ENCODE measurements around the gene DSG3.

DSG3 gene

GRCh38 chr18:31512203-31512764 lies 64.7 kb downstream of the DSG3 start:
- Histone ChIP-seq H3K4me2 (ENCODE audit: low read length) (no peak overlapping the region), H3K9me2 (replicated peaks; ENCODE audit: control insufficient read depth, low read length) (no peaks in the 10 kb centered on the region), H3K9me3 (ENCODE audit: control insufficient read depth, insufficient read depth, low read length) (no peaks in the 10 kb centered on the region), H3K36me3 (ENCODE audit: control insufficient read depth, low read length) (no peaks in the 10 kb centered on the region), H3K4me1 (ENCODE audit: control insufficient read depth, low read length) (no peaks in the 10 kb centered on the region), H3F3A (ENCODE audit: control insufficient read depth, insufficient read depth) (no peaks in the 10 kb centered on the region), H3K27me3 (ENCODE audit: control insufficient read depth, low read length) (no peaks in the 10 kb centered on the region), H4K20me1 (ENCODE audit: control insufficient read depth, insufficient read depth, low read depth, low read length) (no peaks in the 10 kb centered on the region), H3K27ac (ENCODE audit: low read depth, low read length) (no peak overlapping the region), H3K4me3 (ENCODE audit: low read length) (no peak overlapping the region), H3K79me2 (ENCODE audit: control insufficient read depth, low read length) (no peaks in the 10 kb centered on the region)
- TF ChIP-seq EZH2phosphoT487 (IDR thresholded peaks at IDR 0.05; ENCODE audit: borderline replicate concordance, low read length) (no peak), CTCF (IDR thresholded peaks at IDR 0.05; ENCODE audit: low read depth, low read length, poor library complexity, severe bottlenecking) (no peak)

- Histone ChIP-seq H3K36me3 (ENCODE audit: control insufficient read depth, low read length) (no peaks in the 10 kb centered on the region), H3K9me3 (ENCODE audit: control insufficient read depth, insufficient read depth, low read length) (no peaks in the 10 kb centered on the region), H3F3A (ENCODE audit: control insufficient read depth, insufficient read depth) (no peaks in the 10 kb centered on the region), H3K27ac (ENCODE audit: low read depth, low read length) (no peak overlapping the region), H3K9me2 (replicated peaks; ENCODE audit: control insufficient read depth, low read length) (no peaks in the 10 kb centered on the region), H3K4me1 (ENCODE audit: control insufficient read depth, low read length) (no peaks in the 10 kb centered on the region), H3K27me3 (ENCODE audit: control insufficient read depth, low read length) (no peaks in the 10 kb centered on the region), H3K4me3 (ENCODE audit: low read length) (no peak overlapping the region), H3K4me2 (ENCODE audit: low read length) (no peak overlapping the region), H4K20me1 (ENCODE audit: control insufficient read depth, insufficient read depth, low read depth, low read length) (no peaks in the 10 kb centered on the region), H3K79me2 (ENCODE audit: control insufficient read depth, low read length) (no peaks in the 10 kb centered on the region)
- TF ChIP-seq CTCF (IDR thresholded peaks at IDR 0.05; ENCODE audit: low read depth, low read length, poor library complexity, severe bottlenecking) (no peak), EZH2phosphoT487 (IDR thresholded peaks at IDR 0.05; ENCODE audit: borderline replicate concordance, low read length) (no peak)
These were observed 65.8 kb downstream of the DSG3 start for GRCh38 chr18:31513189-31513935.

- Histone ChIP-seq H3K36me3 (ENCODE audit: control insufficient read depth, low read length) (no peaks in the 10 kb centered on the region), H3K4me3 (ENCODE audit: low read length) (no peak overlapping the region), H3K9me3 (ENCODE audit: control insufficient read depth, insufficient read depth, low read length) (no peaks in the 10 kb centered on the region), H4K20me1 (ENCODE audit: control insufficient read depth, insufficient read depth, low read depth, low read length) (no peaks in the 10 kb centered on the region), H3K27me3 (ENCODE audit: control insufficient read depth, low read length) (no peaks in the 10 kb centered on the region), H3K79me2 (ENCODE audit: control insufficient read depth, low read length) (no peaks in the 10 kb centered on the region), H3K4me2 (ENCODE audit: low read length) (no peak overlapping the region), H3K4me1 (ENCODE audit: control insufficient read depth, low read length) (no peaks in the 10 kb centered on the region), H3F3A (ENCODE audit: control insufficient read depth, insufficient read depth) (no peaks in the 10 kb centered on the region), H3K27ac (ENCODE audit: low read depth, low read length) (no peak overlapping the region), H3K9me2 (replicated peaks; ENCODE audit: control insufficient read depth, low read length) (no peaks in the 10 kb centered on the region)
- no peak for TF ChIP-seq EZH2phosphoT487 (IDR thresholded peaks at IDR 0.05; ENCODE audit: borderline replicate concordance, low read length)
- no peak for TF ChIP-seq CTCF (IDR thresholded peaks at IDR 0.05; ENCODE audit: low read depth, low read length, poor library complexity, severe bottlenecking)
These were observed 68.9 kb downstream of the DSG3 start for GRCh38 chr18:31516437-31516836.
